ENCODE measurements around the gene ELF1. TPM values are rescaled to one million over a fixed set of nuclear protein-coding genes. Genes with fewer than 3 reads are reported as not detected.

Gene ELF1
- total and polyA plus RNA-seq, 11 donors: 7.7 to 75.4 (median 33.5) TPM

- H3K9me3 ChIP-seq: no peaks in the 10 kb centered on the region
- peaks cover 6 to 71% (median 60%) of the 10 kb centered on the region in 12 donors for H3K4me1 ChIP-seq
- WGBS, 4 donors: 0 to 1% (median 0%) methylated on average over 43 to 71 of the region's 71 CpGs
- no peaks in the 10 kb centered on the region for H3K27me3 ChIP-seq
- intact Hi-C loops (cut with DNase I): loop anchor here in 9 of 10 donors (2.0 to 10.0 kb wide), 15 partner anchors 71 to 984 kb away; partner anchors contain the start of genes MRPS31 (in 4 of the 9), SLC25A15 (in 3 of the 9), KBTBD6 (in 2 of the 9) and DGKH (in 1 of the 9)
- DNase-seq: peak; percentile 95 to 96 (median 96)
- H3K36me3 ChIP-seq: peaks cover 0 to 35% (median 20%) of the 10 kb centered on the region in 9 donors
- TF ChIP-seq POLR2A (IDR thresholded peaks at IDR 0.05): peak in 1 of 2 donors; percentile 58
- TF ChIP-seq CTCF (IDR thresholded peaks at IDR 0.05): peak in 6 of 12 donors; percentile 10 to 45 (median 30)
- peak within 1 kb of the TSS; percentile 54 to 90 (median 79) for H3K4me3 ChIP-seq
- peak; percentile 78 to 88 (median 84) for ATAC-seq
- H3K27ac ChIP-seq: peak within 1 kb of the TSS; percentile 92 to 100 (median 98)
These were observed 42.2 kb upstream of the ELF1 start, which contains the start of gene WBP4 for GRCh38 chr13:41061075-41061913. Gene WBP4, plus strand, starts transcription at chr13:41061509. Its CDS starts 165 bp downstream, at chr13:41061674.

DNA sequence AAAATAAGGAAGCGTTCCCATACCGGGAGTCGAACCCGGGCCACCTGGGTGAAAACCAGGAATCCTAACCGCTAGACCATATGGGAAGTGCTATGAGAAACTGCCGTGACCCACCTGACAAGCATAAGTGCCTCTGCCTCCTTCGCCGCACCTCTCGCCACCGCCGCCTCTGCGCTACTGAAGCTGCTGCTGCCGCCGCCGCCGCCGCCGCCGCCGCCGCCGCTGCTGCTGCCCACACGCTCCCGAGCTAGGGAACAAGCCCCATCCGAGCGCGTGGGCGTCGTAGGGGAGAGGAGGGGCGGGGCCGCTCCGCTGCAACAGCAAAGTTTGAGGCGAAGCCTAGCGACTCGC is 41.6 kb upstream of the ELF1 start:
- Histone ChIP-seq H3K27ac (peak overlapping the region; percentile 92 to 100 (median 98)), H3K27me3 (no peaks in the 10 kb centered on the region), H3K9me3 (no peaks in the 10 kb centered on the region), H3K4me3 (peak overlapping the region; percentile 54 to 90 (median 79)), H3K36me3 (peaks cover 0 to 29% (median 15%) of the 10 kb centered on the region in 9 donors), H3K4me1 (peaks cover 6 to 73% (median 63%) of the 10 kb centered on the region in 12 donors)
- 0% methylated on average over 17 to 35 of the region's 35 CpGs for WGBS, 4 donors
- no peak for TF ChIP-seq POLR2A (IDR thresholded peaks at IDR 0.05)
- no peak for TF ChIP-seq CTCF (IDR thresholded peaks at IDR 0.05)
- DNase-seq (peak; percentile 79 to 92 (median 86)), ATAC-seq (peak; percentile 29 to 62 (median 47))
- intact Hi-C loops (cut with DNase I): loop anchor here in 9 of 10 donors (1.0 to 10.0 kb wide), 16 partner anchors 72 to 984 kb away; partner anchors contain the start of genes MRPS31 (in 4 of the 9), SLC25A15 (in 3 of the 9), KBTBD6 (in 2 of the 9) and DGKH (in 1 of the 9)

- Histone ChIP-seq H3K4me1 (peaks cover 3 to 73% (median 63%) of the 10 kb centered on the region in 12 donors), H3K27me3 (no peaks in the 10 kb centered on the region), H3K27ac (peak overlapping the region; percentile 92 to 100 (median 98)), H3K9me3 (no peaks in the 10 kb centered on the region), H3K36me3 (peaks cover 0 to 24% (median 10%) of the 10 kb centered on the region in 9 donors), H3K4me3 (peak overlapping the region; percentile 54 to 90 (median 79))
- DNase-seq (peak; percentile 90 to 95 (median 92)), ATAC-seq (peak; percentile 65 to 80 (median 73))
- TF ChIP-seq POLR2A (IDR thresholded peaks at IDR 0.05): peak in 1 of 2 donors; percentile 69
- peak in 8 of 12 donors; percentile 13 to 59 (median 30) for TF ChIP-seq CTCF (IDR thresholded peaks at IDR 0.05)
- intact Hi-C loops (cut with DNase I): loop anchor here in 9 of 10 donors (1.0 to 10.0 kb wide), 16 partner anchors 72 to 985 kb away; partner anchors contain the start of genes MRPS31 (in 4 of the 9), SLC25A15 (in 3 of the 9), KBTBD6 (in 2 of the 9) and DGKH (in 1 of the 9)
- 0 to 1% (median 0%) methylated on average over 53 to 57 of the region's 57 CpGs for WGBS, 4 donors
These were observed 41.1 kb upstream of the ELF1 start for GRCh38 chr13:41060082-41060723.
